ENCODE results near the gene CTNND1.

The CTNND1 gene

DNA sequence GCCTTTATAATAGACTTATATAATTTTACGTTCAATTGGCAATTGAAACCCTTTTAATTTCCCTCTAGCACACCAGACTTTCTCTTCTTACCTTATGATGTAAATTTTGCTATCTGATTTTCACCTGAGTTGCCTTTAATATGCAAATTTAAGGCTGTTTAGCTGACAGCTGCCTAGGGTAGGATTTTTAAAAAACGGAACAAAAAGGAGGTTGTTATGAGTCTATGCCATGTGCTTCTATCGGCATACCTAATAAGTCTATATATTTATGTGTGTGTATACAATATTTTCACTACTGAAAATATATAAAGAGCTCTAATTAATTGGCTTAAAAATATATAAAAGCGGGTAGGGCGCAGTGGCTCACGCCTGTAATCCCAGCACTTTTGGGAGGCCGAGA is 32.1 kb upstream of the CTNND1 start:
- no peak overlapping the region for H3K4me3 ChIP-seq (ENCODE audit: low read length)
- no peak for DNase-seq (ENCODE audit: low read depth)
- TF ChIP-seq, protein P1, sequence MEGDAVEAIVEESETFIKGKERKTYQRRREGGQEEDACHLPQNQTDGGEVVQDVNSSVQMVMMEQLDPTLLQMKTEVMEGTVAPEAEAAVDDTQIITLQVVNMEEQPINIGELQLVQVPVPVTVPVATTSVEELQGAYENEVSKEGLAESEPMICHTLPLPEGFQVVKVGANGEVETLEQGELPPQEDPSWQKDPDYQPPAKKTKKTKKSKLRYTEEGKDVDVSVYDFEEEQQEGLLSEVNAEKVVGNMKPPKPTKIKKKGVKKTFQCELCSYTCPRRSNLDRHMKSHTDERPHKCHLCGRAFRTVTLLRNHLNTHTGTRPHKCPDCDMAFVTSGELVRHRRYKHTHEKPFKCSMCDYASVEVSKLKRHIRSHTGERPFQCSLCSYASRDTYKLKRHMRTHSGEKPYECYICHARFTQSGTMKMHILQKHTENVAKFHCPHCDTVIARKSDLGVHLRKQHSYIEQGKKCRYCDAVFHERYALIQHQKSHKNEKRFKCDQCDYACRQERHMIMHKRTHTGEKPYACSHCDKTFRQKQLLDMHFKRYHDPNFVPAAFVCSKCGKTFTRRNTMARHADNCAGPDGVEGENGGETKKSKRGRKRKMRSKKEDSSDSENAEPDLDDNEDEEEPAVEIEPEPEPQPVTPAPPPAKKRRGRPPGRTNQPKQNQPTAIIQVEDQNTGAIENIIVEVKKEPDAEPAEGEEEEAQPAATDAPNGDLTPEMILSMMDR (conservative IDR thresholded peaks at IDR 0.05; ENCODE audit: low read depth, low read length) = no peak

DNA sequence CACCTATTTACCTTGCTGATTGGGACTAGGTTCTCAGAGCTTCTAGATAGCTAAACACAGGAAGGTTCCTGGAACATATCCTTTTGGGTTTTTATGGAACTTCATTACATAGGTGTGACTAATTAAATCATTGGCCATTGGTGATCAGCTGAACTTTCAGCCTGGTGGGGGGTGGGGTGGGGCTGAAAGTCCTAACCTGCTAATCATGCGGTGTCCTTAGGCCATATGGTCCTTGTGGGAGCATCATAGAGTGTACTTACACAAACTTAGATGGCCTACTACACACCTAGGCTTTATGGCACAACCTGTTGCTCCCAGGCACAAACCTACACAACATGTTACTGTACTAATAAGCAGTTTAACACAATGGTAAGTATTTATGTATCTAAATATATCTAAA is 28.9 kb upstream of the CTNND1 start:
- TF ChIP-seq, protein P1 (conservative IDR thresholded peaks at IDR 0.05; ENCODE audit: low read depth, low read length) = no peak
- no peak for DNase-seq (ENCODE audit: low read depth)

DNA sequence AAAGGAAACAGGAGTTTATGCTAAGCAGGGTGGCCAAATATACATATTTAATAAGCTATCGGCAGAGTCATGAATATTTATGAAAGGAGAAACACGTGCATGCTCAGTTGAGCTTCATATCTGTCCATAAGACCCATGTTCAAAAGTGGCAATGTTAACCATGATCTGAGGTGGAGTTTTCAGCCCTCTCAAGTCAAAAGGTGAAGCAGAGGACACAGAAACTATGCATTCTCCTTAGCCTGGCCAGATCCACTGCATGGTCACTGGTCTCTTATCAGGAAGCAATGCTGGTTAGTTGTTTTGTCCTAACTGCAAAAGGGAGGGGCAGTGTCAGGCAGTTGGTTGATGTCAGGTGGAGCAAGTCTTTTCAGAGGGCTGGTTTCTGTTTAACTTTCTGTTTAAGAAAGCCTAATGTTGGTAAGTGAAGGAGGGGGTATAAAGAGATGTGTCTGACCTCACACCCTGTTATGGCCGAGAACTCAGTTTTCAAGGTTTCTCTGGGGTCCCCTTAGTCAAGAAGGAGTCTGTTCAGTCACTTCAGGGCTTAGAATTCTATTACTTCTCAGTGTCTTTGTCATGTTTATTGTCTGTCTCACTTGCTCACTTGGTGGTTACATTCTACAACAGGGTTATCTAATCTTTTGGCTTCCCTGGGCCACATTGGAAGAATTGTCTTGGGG is 25.8 kb upstream of the CTNND1 start:
- H3K4me3 ChIP-seq (ENCODE audit: low read length) = no peak overlapping the region
- no peak for DNase-seq (ENCODE audit: low read depth)
- TF ChIP-seq, protein P1 (conservative IDR thresholded peaks at IDR 0.05; ENCODE audit: low read depth, low read length) = no peak

More for the DNA sequence above, 28.9 kb upstream of the CTNND1 start:
- no peak overlapping the region for H3K4me3 ChIP-seq (ENCODE audit: low read length)

DNA sequence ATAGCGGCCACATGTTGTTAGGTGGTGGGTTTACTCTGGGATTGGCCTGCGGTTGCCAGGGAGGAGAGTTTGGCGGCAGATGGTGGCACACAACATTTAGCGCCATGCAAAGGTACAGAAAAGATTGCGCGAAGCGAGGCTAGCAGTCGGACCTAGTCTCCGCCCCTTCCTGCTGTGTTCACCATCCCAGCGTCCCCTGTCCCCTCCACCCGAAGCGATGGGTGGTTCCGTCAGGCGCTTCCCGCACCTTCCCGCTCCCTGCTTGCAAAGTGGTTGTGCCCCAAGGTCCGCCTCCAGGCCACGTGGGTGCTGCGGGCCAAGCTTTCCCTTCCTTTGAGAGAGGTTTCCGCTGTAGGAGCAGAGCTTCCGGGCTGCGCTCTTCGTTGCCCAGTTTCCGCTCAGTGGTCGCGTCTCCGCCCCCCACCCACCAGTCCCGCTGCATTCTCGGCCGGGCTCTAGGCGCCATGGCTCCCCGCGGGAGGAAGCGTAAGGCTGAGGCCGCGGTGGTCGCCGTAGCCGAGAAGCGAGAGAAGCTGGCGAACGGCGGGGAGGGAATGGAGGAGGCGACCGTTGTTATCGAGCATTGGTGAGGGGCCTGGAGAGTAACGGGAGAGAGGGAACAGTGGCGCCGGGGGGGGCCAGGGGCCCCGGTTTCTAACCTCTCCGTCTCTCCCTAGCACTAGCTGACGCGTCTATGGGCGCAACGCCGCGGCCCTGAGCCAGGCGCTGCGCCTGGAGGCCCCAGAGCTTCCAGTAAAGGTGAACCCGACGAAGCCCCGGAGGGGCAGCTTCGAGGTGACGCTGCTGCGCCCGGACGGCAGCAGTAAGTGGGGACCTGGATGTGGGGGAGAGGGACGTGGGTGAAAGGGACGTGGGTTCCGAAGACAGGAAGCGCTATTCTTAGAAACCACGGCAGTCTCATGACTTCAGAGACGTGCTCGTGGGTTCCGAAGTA is 20.2 kb upstream of the CTNND1 start, which contains the start of gene SELENOH:
SELENOH (plus strand) TSS at position 360 of the 955 bp plus-strand sequence; CDS start at position 465, 105 bp downstream.
- H3K4me3 ChIP-seq (ENCODE audit: low read length) = peak within 1 kb of the TSS; percentile 68
- DNase-seq (ENCODE audit: low read depth) = peak; percentile 92
- TF ChIP-seq, protein P1 (conservative IDR thresholded peaks at IDR 0.05; ENCODE audit: low read depth, low read length) = no peak

DNA sequence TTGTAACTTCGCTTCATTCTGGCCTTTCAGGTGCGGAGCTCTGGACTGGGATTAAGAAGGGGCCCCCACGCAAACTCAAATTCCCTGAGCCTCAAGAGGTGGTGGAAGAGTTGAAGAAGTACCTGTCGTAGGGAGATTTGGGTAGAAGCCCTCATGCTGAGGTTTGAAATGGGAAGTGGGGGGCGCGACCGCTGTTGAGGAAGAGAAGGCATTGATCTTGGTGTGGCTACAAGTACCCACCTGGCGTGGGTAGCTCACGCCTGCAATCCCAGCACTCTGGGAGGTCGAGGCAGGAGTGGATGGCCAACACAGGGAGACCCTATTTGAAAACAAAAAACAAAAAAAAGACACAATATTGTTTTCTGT is 19.5 kb upstream of the CTNND1 start:
- TF ChIP-seq, protein P1 (conservative IDR thresholded peaks at IDR 0.05; ENCODE audit: low read depth, low read length) = no peak
- peak overlapping the region; percentile 68 for H3K4me3 ChIP-seq (ENCODE audit: low read length)
- DNase-seq (ENCODE audit: low read depth) = no peak

DNA sequence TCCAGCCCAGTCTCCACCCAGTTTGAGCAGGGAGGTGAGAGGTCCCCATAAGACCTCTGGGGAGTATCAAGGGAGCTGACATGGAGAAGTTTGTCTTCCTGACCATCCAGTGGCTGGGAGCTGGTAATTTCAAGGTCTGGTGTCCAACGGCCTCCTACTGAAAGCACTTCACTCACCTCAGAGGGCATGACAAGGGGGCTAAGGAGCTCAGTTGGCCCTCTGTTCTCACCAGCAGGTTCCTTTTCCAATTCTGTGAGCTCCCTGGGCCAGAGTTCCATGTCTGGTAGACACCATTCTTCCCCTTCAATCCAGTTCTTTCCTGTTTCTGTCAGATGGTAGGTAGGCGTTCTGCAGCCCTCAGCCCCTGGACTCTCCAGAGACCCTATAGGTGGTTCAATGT is 17.2 kb upstream of the CTNND1 start:
- TF ChIP-seq, protein P1 (conservative IDR thresholded peaks at IDR 0.05; ENCODE audit: low read depth, low read length) = no peak

More for the DNA sequence above, 17.2 kb upstream of the CTNND1 start:
- DNase-seq (ENCODE audit: low read depth) = no peak
- no peak overlapping the region for H3K4me3 ChIP-seq (ENCODE audit: low read length)

Measured in retinal pigment epithelial cell (primary cell).